H1 (cell line): ENCODE measurements around the gene SLC22A6. TPM values are rescaled to one million over a fixed set of nuclear protein-coding genes. Genes with fewer than 3 reads are reported as not detected.

Experiments used
- CTCF ChIA-PET: fragments of 300-600 bp; sonication (Branson Sonifier 250); formaldehyde crosslinking; loops from one replicate; lab custom pipeline; 2021; ENCODE audit not compliant: partially characterized antibody; lab: Charles Lee
- POLR2A ChIA-PET: fragments of 300-600 bp; sonication (Branson Sonifier 250); formaldehyde crosslinking; loops from one replicate; lab custom pipeline; 2021; ENCODE audit warnings: inconsistent platforms; ENCODE audit not compliant: partially characterized antibody; lab: Charles Lee
- DNase-seq, 2 experiments: peaks; one replicate each; pipeline versions ENCODE4 v3.0.0 to v3.0.0-alpha.2; 2010 to 2022; ENCODE audit warnings: low spot score in 2 of 2, low read depth in 1 of 2, mixed read lengths in 1 of 2
- FAIRE-seq: peaks from 2 replicates; lab custom pipeline; 2011; peaks lifted over from hg19 to GRCh38; lab: Jason Lieb, UNC
- H2AFZ ChIP-seq: 2 replicates; pipeline ENCODE4 v1.8.1; 2012; ENCODE audit warnings: low read length, inconsistent platforms
- H2AK5ac ChIP-seq: 2 replicates; pipeline ENCODE4 v1.6.1; 2013; ENCODE audit warnings: low read depth, low read length
- H2BK120ac ChIP-seq: replicated peaks from 2 replicates; pipeline ENCODE3; 2013; ENCODE audit warnings: low read depth, low read length, inconsistent platforms
- H2BK12ac ChIP-seq: 2 replicates; pipeline ENCODE4 v1.6.1; 2013; ENCODE audit warnings: low read depth, low read length
- H2BK15ac ChIP-seq: 2 replicates; pipeline ENCODE4 v1.6.1; 2013; ENCODE audit warnings: low read length
- H2BK20ac ChIP-seq: 2 replicates; pipeline ENCODE4 v1.6.1; 2013; ENCODE audit warnings: low read length
- H2BK5ac ChIP-seq: 2 replicates; pipeline ENCODE4 v1.6.1; 2013; ENCODE audit warnings: low read depth, low read length
- H3K14ac ChIP-seq: 2 replicates; pipeline ENCODE4 v1.6.1; 2013; ENCODE audit warnings: inconsistent platforms; ENCODE audit not compliant: insufficient read length
- H3K18ac ChIP-seq: 2 replicates; pipeline ENCODE4 v1.6.1; 2013; ENCODE audit warnings: low read length; ENCODE audit errors: extremely low read depth
- H3K23ac ChIP-seq: 2 replicates; pipeline ENCODE4 v1.6.1; 2013; ENCODE audit warnings: inconsistent platforms; ENCODE audit not compliant: insufficient read length
- H3K23me2 ChIP-seq: 2 replicates; pipeline ENCODE4 v1.6.1; 2013; ENCODE audit warnings: low read depth, low read length
- H3K27ac ChIP-seq: 2 replicates; pipeline ENCODE4 v1.6.1; 2011; ENCODE audit warnings: low read depth, low read length, inconsistent platforms
- H3K27me3 ChIP-seq, 4 experiments: replicated peaks in 1 of 4; 1 replicate in 1 of 4; 2 replicates in 3 of 4; pipeline versions ENCODE4 v1.6.1 to v1.8.1; 2011 to 2013; ENCODE audit warnings: low read length in 3 of 4, mild to moderate bottlenecking in 3 of 4, inconsistent platforms in 2 of 4, mixed read lengths in 2 of 4, moderate library complexity in 1 of 4; ENCODE audit not compliant: control insufficient read depth in 3 of 4, insufficient read depth in 3 of 4; ENCODE audit errors: extremely low read depth in 1 of 4
- H3K36me3 ChIP-seq, 4 experiments: 2 replicates each; pipeline versions ENCODE4 v1.6.1 to v1.8.1; 2011 to 2013; ENCODE audit warnings: mild to moderate bottlenecking in 4 of 4, low read length in 3 of 4, moderate library complexity in 2 of 4, control low read depth in 1 of 4, inconsistent platforms in 1 of 4; ENCODE audit not compliant: insufficient read depth in 4 of 4, control insufficient read depth in 2 of 4
- H3K4ac ChIP-seq: replicated peaks from 2 replicates; pipeline ENCODE3; 2013; ENCODE audit warnings: low read length, low read depth, mixed read lengths, inconsistent platforms; ENCODE audit not compliant: insufficient read length
- H3K4me1 ChIP-seq, 4 experiments: replicated peaks in 1 of 4; 1 replicate in 1 of 4; 2 replicates in 3 of 4; pipeline versions ENCODE4 v1.6.1 to v1.8.1; 2011 to 2013; ENCODE audit warnings: low read length in 3 of 4, inconsistent platforms in 2 of 4, mixed read lengths in 1 of 4; ENCODE audit not compliant: insufficient read depth in 4 of 4, control insufficient read depth in 3 of 4
- H3K4me2 ChIP-seq, 2 experiments: 2 replicates each; pipeline versions ENCODE4 v1.6.1 to v1.8.1; 2011 to 2013; ENCODE audit warnings: low read depth in 2 of 2, low read length in 2 of 2, control low read depth in 1 of 2, inconsistent platforms in 1 of 2, mild to moderate bottlenecking in 1 of 2; ENCODE audit not compliant: insufficient read depth in 1 of 2
- H3K4me3 ChIP-seq, 4 experiments: fragments of 200-600, 300-600 bp in 1 of 4; sonication (generic), shearing (Covaris generic), sonication (Bioruptor Twin) in 1 of 4; 2 replicates each; pipeline versions ENCODE4 v1.5.1 to v1.8.1; 2011 to 2016; ENCODE audit warnings: low read length in 4 of 4, low read depth in 3 of 4, control low read depth in 2 of 4, inconsistent platforms in 2 of 4, mild to moderate bottlenecking in 2 of 4, mixed read lengths in 1 of 4, moderate library complexity in 1 of 4; ENCODE audit not compliant: insufficient read depth in 2 of 4; ENCODE audit errors: extremely low read depth in 1 of 4
- H3K56ac ChIP-seq: replicated peaks from 2 replicates; pipeline ENCODE3; 2013; ENCODE audit warnings: low read depth, mild to moderate bottlenecking, mixed read lengths, low read length, inconsistent platforms; ENCODE audit not compliant: insufficient read length
- H3K79me1 ChIP-seq: 2 replicates; pipeline ENCODE4 v1.6.1; 2013; ENCODE audit warnings: low read depth, low read length, control low read depth
- H3K79me2 ChIP-seq, 2 experiments: 2 replicates each; pipeline versions ENCODE4 v1.6.1 to v1.8.1; 2012 to 2013; ENCODE audit warnings: low read length in 2 of 2, mild to moderate bottlenecking in 2 of 2, inconsistent platforms in 1 of 2; ENCODE audit not compliant: insufficient read depth in 2 of 2, control insufficient read depth in 1 of 2
- H3K9ac ChIP-seq, 4 experiments: replicated peaks in 1 of 4; 1 replicate in 1 of 4; 2 replicates in 3 of 4; pipeline versions ENCODE4 v1.6.1 to v1.8.1; 2011 to 2013; ENCODE audit warnings: low read depth in 3 of 4, low read length in 3 of 4, control low read depth in 2 of 4, mild to moderate bottlenecking in 2 of 4, moderate library complexity in 2 of 4, inconsistent platforms in 1 of 4; ENCODE audit errors: extremely low read depth in 1 of 4
- H3K9me3 ChIP-seq, 2 experiments: 2 replicates each; pipeline versions ENCODE4 v1.6.1 to v1.8.1; 2012 to 2013; ENCODE audit warnings: mild to moderate bottlenecking in 2 of 2, moderate library complexity in 2 of 2, control low read depth in 1 of 2, inconsistent platforms in 1 of 2, low read depth in 1 of 2, low read length in 1 of 2, mixed read lengths in 1 of 2; ENCODE audit not compliant: insufficient read depth in 2 of 2
- H4K20me1 ChIP-seq, 2 experiments: replicated peaks in 1 of 2; 2 replicates each; pipeline versions ENCODE3 to v1.8.1; 2011 to 2013; ENCODE audit warnings: inconsistent platforms in 2 of 2, low read length in 2 of 2, mild to moderate bottlenecking in 1 of 2; ENCODE audit not compliant: insufficient read depth in 2 of 2, control insufficient read depth in 1 of 2
- H4K5ac ChIP-seq: 2 replicates; pipeline ENCODE4 v1.6.1; 2013; ENCODE audit warnings: low read length, low read depth, mixed read lengths, inconsistent platforms; ENCODE audit not compliant: insufficient read length
- H4K8ac ChIP-seq: 2 replicates; pipeline ENCODE4 v1.8.0; 2013; ENCODE audit warnings: mild to moderate bottlenecking, moderate library complexity, low read length, inconsistent platforms; ENCODE audit not compliant: insufficient read depth; ENCODE audit errors: extremely low read depth
- H4K91ac ChIP-seq: replicated peaks from 2 replicates; pipeline ENCODE3; 2013; ENCODE audit warnings: low read length, mixed read lengths, inconsistent platforms; ENCODE audit not compliant: insufficient read length
- BRCA1 ChIP-seq: IDR thresholded peaks from 2 replicates; pipeline ENCODE4 v1.6.1; 2012; ENCODE audit warnings: low read depth, low read length, improper control_type of control experiment
- CHD2 ChIP-seq: IDR thresholded peaks from 2 replicates; pipeline ENCODE4 v1.6.1; 2012; ENCODE audit warnings: low read length, improper control_type of control experiment
- CREB1 ChIP-seq: IDR thresholded peaks from 2 replicates; pipeline ENCODE4 v1.6.1; 2012; ENCODE audit warnings: inconsistent platforms
- MAFK ChIP-seq: IDR thresholded peaks from 2 replicates; pipeline ENCODE4 v1.6.1; 2012; ENCODE audit warnings: low read depth, mild to moderate bottlenecking, improper control_type of control experiment, low read length
- SRF ChIP-seq: IDR thresholded peaks from 2 replicates; pipeline ENCODE4 v1.6.1; 2011; ENCODE audit warnings: mild to moderate bottlenecking, low read depth, low read length, moderate library complexity
- TEAD4 ChIP-seq: IDR thresholded peaks from 2 replicates; pipeline ENCODE4 v1.6.1; 2012; ENCODE audit warnings: low read depth, low read length, inconsistent platforms, mixed read lengths
- USF2 ChIP-seq: IDR thresholded peaks from 2 replicates; pipeline ENCODE4 v1.6.1; 2011; ENCODE audit warnings: low read length, improper control_type of control experiment
- YY1 ChIP-seq: IDR thresholded peaks from 2 replicates; pipeline ENCODE4 v1.6.1; 2011; ENCODE audit warnings: low read depth, mild to moderate bottlenecking, low read length
- ZNF274 ChIP-seq: IDR thresholded peaks from 2 replicates; pipeline ENCODE4 v1.7.0; 2012; ENCODE audit warnings: low read length, borderline replicate concordance; ENCODE audit errors: extremely low read depth
- WGBS, 2 experiments: shearing (Covaris generic) in 1 of 2; methylation state at CpG; one replicate each; pipeline versions ENCODE4 v1.1.6 to v1.1.7; 2013 to 2015; ENCODE audit warnings: low lambda C conversion rate in 2 of 2, mixed read lengths in 2 of 2, inconsistent platforms in 1 of 2, low coverage in 1 of 2, missing lambda C conversion rate in 1 of 2; ENCODE audit not compliant: insufficient replicate concordance in 2 of 2, insufficient coverage in 1 of 2, insufficient read length in 1 of 2; ENCODE audit errors: extremely low coverage in 1 of 2, missing lambda C conversion rate in 1 of 2; 5-methylcytosine and 5-hydroxymethylcytosine counted together
- polyA plus RNA-seq, 7 experiments: library from polyadenylated mRNA; depleted of rRNA in 3 of 7; stranded (reverse) in 5 of 7; unstranded in 2 of 7; fragments of >200 nt in 5 of 7; fragments of 200-250 nt in 2 of 7; gene quantifications; 1 replicate in 5 of 7; 2 replicates in 1 of 7; 4 replicates in 1 of 7; pipeline versions ENCODE4 v1.2.1 to v1.2.3, GENCODE V29; 2011 to 2013; ENCODE audit warnings: missing spikeins in 2 of 7, mixed read lengths in 2 of 7
- total RNA-seq: library from RNA; stranded (reverse); fragmentation: NEBNext Ultra II Directional; extraction: Animal tissue kit (Norgen Biotek cat#: 25700); gene quantifications from 2 replicates; pipeline ENCODE4 v1.2.1, GENCODE V29; 2021
- TF ChIP-seq, protein P1 (sequence below): IDR thresholded peaks from 2 replicates; pipeline ENCODE4 v1.6.1; 2012; ENCODE audit warnings: inconsistent platforms

Gene SLC22A6
- total and polyA plus RNA-seq, 2 of the 8 experiments (the other 6 are each of a cell fraction or from before 2014, with no cell fraction given) = not detected

DNA sequence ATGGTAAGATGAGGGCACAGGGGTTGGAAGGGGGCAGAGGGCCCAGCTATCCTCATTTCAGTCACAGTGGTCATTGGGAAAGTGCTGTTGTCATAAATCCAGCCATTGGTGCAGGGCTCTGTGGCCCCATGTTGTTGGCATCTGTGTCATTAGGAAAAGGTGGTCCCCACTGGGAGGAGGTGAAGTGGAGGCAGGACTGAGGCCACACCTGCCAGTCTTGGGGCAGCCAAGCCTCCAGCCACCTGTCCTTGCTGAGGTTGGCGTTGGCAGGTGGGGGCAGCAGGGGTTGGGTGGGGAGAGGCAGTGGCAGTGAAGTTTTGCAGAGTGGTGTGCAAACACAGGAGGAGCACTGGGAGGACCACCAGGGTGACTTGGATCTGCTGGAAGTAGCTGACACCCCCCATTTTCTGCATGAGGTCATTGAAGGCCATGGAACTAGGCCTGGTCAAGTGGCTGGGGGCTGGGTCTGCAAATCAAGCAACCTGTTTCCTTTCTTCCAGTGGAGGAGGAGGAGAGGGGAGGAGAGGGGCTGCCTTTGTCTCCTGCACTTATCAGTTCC, 25.3 kb downstream of the SLC22A6 start:
- Histone ChIP-seq H4K5ac (no peak overlapping the region), H3K4me3 (no peak overlapping the region), H4K91ac (no peak overlapping the region), H2BK120ac (no peak overlapping the region), H3K18ac (no peak overlapping the region), H2AK5ac (no peak overlapping the region), H3K27ac (no peak overlapping the region), H3K9me3 (no peaks in the 10 kb centered on the region), H3K56ac (no peak overlapping the region), H2BK20ac (no peak overlapping the region), H3K9ac (no peak overlapping the region), H2AFZ (no peak overlapping the region), H3K14ac (no peak overlapping the region), H3K79me1 (no peaks in the 10 kb centered on the region), H3K36me3 (no peaks in the 10 kb centered on the region), H3K79me2 (no peaks in the 10 kb centered on the region), H3K4ac (no peak overlapping the region), H3K4me1 (0 out of 7 replicates have a peak, but pooled peaks cover 0 to 3% (median 0%) of the 10 kb centered on the region in 4 experiments), H2BK12ac (no peak overlapping the region), H3K23ac (no peak overlapping the region), H3K23me2 (no peaks in the 10 kb centered on the region), H3K27me3 (no peaks in the 10 kb centered on the region), H4K20me1 (no peaks in the 10 kb centered on the region), H4K8ac (no peak overlapping the region), H3K4me2 (no peak overlapping the region), H2BK15ac (no peak overlapping the region), H2BK5ac (no peak overlapping the region)
- POLR2A ChIA-PET = no interaction called here
- TF ChIP-seq CHD2 (no peak), MAFK (no peak), BRCA1 (no peak), ZNF274 (no peak), USF2 (no peak), YY1 (no peak), TEAD4 (no peak), SRF (no peak), CREB1 (no peak)
- TF ChIP-seq, protein P1, sequence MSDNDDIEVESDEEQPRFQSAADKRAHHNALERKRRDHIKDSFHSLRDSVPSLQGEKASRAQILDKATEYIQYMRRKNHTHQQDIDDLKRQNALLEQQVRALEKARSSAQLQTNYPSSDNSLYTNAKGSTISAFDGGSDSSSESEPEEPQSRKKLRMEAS = no peak
- DNase-seq (no peak), FAIRE-seq (no peak)
- CTCF ChIA-PET = interaction anchor here (1.1 to 2.9 kb wide), 7 partner anchors 12 to 64 kb away, joined by 3 to 18 read pairs (median 4); no protein-coding TSS in a partner anchor
- 80% methylated on average over 1 of the region's 1 CpG; no CpG with 5 or more reads in 1 of the 2 experiments for WGBS, 2 experiments
